ENCODE results near the gene C19orf81. TPM values are rescaled to one million over a fixed set of nuclear protein-coding genes. Genes with fewer than 3 reads are reported as not detected.

C19orf81 gene
- total and polyA plus RNA-seq, 2 of the 8 experiments (the other 6 are each of a cell fraction or from before 2014, with no cell fraction given) = 11.7 to 13.0 TPM

DNA sequence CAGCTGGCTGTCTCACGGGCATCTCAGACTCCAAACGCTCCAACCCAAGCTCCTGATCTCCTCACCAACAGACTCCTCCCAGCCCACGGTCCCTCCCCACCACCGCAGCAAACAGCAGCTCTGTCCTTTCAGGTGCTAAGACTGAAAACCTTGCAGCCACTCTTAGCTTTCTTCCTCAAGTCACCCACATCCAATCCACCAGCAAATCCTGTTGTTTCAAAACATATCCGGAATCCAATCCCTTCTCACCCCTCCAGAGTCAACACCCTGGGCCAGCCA, 20.8 kb downstream of the C19orf81 start (continued):
- TF ChIP-seq PHF8 (conservative IDR thresholded peaks at IDR 0.05; ENCODE audit: low read depth, low read length) = no peak
- TF ChIP-seq SP1 (IDR thresholded peaks at IDR 0.05; ENCODE audit: low read depth, low read length) = no peak
- TF ChIP-seq YY1 (IDR thresholded peaks at IDR 0.05; ENCODE audit: low read depth, low read length) = no peak
- TF ChIP-seq KDM5A (IDR thresholded peaks at IDR 0.05; ENCODE audit: low read length) = no peak
- no peak for TF ChIP-seq RNF2 (IDR thresholded peaks at IDR 0.05; ENCODE audit: borderline replicate concordance, low read depth, low read length, missing control alignments, poor library complexity, severe bottlenecking)
